NK-92 treated with Interleukin-12 subunit alpha and Interleukin-12 subunit beta, amount 100 ng/mL, for 24 hours (cell line): ENCODE data around the gene FBLIM1.
A peak's percentile ranks its signal among the peaks of the same experiment; 100 is the strongest.
"Not testable (repeated sequence)": the region's sequence is repeated elsewhere in the genome, so short reads cannot be mapped to it uniquely, and the experiment has no call there.

ENCODE experiments used
- DNase-seq: peaks from one replicate; lab custom pipeline; 2025; lab: John Stamatoyannopoulos, UW

FBLIM1 gene

GRCh38 chr1:15810073-15810472, 51.5 kb downstream of the FBLIM1 start:
- no peak for DNase-seq

GRCh38 chr1:15816674-15817073, 58.1 kb downstream of the FBLIM1 start:
- no peak for DNase-seq

- no peak for DNase-seq
Measured at GRCh38 chr1:15820478-15820877, 61.9 kb downstream of the FBLIM1 start.

GRCh38 chr1:15825800-15826199, 67.2 kb downstream of the FBLIM1 start:
- DNase-seq, result no peak

- DNase-seq, result no peak
Measured at GRCh38 chr1:15826810-15827507, 68.4 kb downstream of the FBLIM1 start.

- DNase-seq, result not testable (repeated sequence)
Measured at GRCh38 chr1:15827567-15827966, 69.0 kb downstream of the FBLIM1 start.

GRCh38 chr1:15828931-15829330, 70.3 kb downstream of the FBLIM1 start:
- DNase-seq, result not testable (repeated sequence)

- no peak for DNase-seq
Measured at GRCh38 chr1:15830258-15830657, 71.7 kb downstream of the FBLIM1 start.

GRCh38 chr1:15833069-15833679, 74.6 kb downstream of the FBLIM1 start:
- DNase-seq, result no peak

GRCh38 chr1:15833842-15834405, 75.3 kb downstream of the FBLIM1 start:
- no peak for DNase-seq

GRCh38 chr1:15834406-15835204, 76.0 kb downstream of the FBLIM1 start:
- DNase-seq, result peak; percentile 85

- no peak for DNase-seq
Measured at GRCh38 chr1:15835205-15835740, 76.7 kb downstream of the FBLIM1 start.

GRCh38 chr1:15835741-15836510, 77.3 kb downstream of the FBLIM1 start:
- peak; percentile 99 for DNase-seq
